HG03135 (cell line): ENCODE results near the gene PPY.
"Not testable (repeated sequence)": the region's sequence is repeated elsewhere in the genome, so short reads cannot be mapped to it uniquely, and the experiment has no call there.

Experiments used
- ATAC-seq: cut with Tn5 transposase; IDR thresholded peaks from one replicate; pipeline ENCODE4 v1.9.1; 2021; ENCODE audit warnings: mild to moderate bottlenecking, moderate library complexity; ENCODE audit not compliant: unreplicated experiment

The PPY gene

GRCh38 chr17:43967251-43967875 is 25.1 kb upstream of the PPY start:
- ATAC-seq = no peak

DNA sequence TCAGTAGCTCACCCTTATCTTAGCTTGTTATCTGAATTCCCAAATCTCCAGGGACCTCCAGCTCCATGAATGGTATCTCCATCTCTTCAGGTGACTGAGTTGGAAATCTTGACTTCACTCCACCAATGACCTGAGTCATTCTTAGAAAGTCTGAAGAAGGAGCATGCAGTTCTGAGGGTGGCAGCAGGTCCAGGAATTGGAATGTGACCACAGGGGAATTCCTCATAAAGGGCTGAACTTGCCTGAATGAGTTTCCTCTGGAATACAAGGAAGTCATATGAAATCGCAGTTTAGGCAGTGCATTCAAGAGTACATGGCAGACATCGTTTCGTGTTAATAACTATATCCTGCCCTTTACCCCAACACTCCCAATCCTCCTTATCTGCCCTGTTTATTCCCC is 24.0 kb upstream of the PPY start:
- no peak for ATAC-seq

DNA sequence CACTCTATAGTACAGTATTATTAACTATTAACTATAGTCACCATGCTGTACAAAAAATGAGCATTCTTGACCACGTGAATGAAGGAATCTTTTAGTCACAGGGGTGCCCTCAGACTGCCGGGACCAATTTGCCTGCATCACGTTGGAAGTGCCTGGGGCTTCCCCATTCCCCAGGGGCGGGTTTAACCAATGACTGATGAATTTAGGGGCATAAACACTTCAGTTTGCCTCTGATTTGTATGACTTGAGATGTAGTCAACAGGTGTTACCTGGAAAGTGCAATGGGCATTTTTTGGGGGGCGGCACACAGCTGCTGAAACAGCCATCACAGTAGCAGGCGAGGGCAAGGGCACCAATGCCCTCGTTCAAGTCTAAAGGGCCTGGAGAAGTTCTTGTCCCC is 20.2 kb upstream of the PPY start:
- no peak for ATAC-seq

- no peak for ATAC-seq
Measured at GRCh38 chr17:43961954-43962353, 19.7 kb upstream of the PPY start.

DNA sequence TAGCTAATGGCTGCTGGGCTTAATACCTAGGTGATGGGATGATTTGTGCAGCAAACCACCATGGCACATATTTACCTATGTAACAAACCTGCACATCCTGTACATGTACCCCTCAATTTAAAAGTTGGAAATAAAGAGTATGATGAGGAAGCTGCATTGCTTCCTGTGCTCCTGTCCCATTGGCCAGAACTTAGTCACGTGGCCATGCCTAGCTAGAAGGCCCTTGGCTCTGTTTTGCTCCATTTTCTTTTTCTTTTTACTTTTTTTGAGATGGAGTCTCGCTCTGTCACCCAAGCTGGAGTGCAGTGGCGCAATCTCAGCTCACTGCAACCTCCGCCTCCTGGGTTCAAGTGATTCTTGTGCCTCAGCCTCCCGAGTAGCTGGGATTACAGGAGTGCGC is 19.0 kb upstream of the PPY start:
- ATAC-seq = not testable (repeated sequence)

DNA sequence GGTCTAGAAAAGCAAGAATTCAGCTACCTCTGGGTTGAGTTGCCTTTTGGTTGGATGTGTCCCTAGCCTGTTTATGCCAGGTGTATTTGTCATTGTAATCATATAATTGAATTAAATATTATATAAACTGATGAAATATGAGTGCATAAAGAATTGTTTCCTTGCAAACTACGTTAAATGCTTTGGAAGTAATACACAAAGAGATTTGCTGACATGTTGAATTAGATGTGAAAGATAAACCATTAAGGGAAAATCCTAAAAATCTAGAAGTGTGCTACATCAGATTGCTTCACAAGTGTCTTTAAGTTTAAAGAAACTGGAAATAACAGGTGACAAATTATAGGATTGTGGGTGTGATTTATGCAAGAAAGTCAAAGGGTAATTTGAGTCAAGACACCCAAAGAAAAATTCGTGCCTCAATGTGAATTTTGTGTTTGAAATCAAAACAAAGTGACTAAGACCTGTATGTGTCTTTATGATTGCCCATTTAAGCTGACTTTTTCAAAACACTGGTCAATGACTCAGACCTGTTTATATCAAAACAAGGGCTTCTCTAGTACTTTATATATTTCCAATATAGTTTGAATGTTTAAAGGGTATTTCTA is 16.6 kb upstream of the PPY start:
- ATAC-seq = no peak

DNA sequence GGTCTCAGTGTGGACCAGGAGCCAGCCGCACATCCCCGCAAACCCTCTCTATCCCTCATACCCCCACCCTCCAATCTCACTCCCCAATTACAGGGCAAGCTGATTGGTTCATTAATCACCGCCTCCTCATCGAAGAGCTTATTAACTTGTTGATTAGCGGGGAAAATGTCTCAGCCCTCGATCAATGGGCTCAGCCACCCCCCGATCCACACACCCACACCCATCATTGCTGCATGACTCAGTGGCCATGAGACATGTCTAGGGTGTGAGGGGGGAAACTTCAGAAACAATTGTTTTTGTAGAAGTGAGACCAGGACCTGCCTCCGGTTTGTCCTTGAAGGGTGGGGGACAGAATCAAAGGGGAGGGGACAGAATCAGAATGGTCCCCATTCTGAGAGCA is 13.9 kb upstream of the PPY start:
- no peak for ATAC-seq

DNA sequence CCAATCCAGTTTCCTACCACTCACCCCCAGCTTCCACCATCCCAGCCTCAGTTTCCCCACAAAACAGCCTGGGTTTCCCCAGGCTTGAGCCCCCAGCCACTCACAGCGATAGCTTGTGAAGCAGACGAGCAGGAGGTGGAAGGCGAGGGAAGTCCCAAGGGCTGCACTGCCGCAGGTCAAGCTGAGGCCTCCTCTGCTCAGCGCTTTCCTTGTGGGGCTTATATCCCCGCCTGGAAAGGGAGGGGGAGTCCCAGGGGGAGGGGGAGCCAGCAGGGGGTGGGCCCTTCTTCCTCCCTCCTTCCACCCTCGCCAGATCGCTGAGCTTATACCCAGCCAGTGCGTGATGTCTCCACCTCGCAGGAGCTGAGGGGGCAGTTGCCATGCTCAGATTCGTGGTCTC is 11.5 kb upstream of the PPY start, which contains the start of gene PYY:
TSS of gene PYY (minus strand) at position 195 of the 400 bp plus-strand sequence. CDS start 457 bp downstream, outside the sequence.
- no peak for ATAC-seq

DNA sequence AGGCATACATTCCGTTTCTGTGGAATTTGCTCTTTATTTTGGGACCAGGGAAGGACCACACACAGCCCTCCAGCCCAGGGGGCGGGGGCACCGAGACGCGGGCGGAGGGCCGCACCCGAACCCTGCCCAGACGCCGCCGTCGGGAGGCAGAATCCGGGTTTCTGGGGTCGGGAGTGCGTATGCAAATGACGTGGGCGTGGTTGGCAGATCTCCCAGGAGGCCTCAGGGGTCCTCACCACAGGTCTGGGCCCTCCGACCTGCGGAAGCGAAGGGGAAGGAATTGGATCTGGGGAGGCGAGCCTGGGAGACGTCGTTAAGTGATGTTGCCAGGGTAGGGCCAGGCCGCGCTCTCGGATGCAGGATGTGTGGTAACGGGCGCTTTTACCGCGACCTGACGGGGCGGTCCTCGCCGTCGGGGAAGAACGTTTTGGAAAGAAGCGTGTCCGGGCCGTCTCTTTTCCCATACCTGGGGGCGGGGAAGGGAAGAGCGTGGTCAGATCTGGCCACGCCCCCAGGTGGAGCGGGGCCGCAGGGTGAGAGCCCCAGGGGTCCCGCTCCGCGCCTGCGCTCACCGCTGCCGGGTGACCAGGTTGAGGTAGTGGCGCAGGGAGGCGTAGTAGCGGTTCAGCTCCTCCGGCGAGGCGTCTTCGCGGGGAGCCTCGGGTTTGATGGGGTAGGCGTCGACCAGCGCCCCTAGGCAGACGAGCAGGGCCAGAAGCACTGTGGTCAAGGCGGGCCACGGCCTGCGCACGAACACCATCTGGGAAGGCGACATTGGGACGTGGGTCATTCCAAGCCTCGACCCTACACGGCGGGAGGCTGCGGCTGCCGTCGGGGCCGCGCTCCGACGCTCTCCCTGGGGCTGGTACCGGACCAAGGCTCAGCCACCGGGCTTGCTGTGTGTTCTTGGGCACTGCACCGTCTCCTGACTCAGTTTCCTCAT is 10.7 kb upstream of the PPY start:
- ATAC-seq = no peak

DNA sequence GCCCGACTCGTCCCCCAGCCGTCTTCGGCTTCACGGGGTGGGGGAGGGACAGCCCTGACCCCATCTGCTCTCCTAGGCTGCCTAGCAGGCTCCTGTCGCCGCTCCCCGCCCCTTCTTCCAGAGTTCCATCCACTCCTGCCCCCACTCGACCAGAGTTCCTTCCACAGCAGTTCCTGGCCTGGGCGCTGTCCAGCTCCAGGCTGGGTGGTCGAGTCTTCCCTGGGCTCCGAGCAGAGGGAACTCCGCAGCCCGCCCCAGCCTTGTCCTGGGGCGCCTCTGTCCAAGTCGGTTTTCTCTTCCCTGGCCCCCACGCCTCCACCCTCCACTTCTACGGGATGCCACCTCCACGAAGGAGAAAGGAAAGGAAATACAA is 10.1 kb upstream of the PPY start:
- no peak for ATAC-seq

GRCh38 chr17:43951750-43952149 is 9.5 kb upstream of the PPY start:
- no peak for ATAC-seq

DNA sequence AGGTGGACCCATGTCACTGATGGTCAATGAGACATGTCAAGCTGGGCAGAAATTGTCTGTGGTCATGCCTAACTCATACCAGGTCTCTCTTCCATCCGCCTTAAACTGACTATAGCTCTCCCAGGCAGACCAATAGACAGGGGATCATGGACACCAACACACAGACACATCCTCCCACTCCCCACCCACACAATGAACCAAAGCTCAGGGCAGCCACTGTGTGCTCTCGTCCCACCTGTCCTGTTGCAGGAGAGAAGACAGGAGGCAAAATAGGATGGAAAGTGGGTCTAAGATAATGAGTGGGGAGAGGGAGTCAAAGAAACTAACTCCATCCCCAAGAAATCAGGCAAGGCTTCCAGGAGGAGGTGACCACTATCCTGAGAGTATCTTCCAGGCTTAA is 8.3 kb upstream of the PPY start:
- ATAC-seq = no peak

GRCh38 chr17:43949781-43950180 is 7.5 kb upstream of the PPY start:
- no peak for ATAC-seq

GRCh38 chr17:43946781-43947180 is 4.5 kb upstream of the PPY start:
- no peak for ATAC-seq

- no peak for ATAC-seq
Measured at GRCh38 chr17:43945074-43945829, 3.0 kb upstream of the PPY start.

DNA sequence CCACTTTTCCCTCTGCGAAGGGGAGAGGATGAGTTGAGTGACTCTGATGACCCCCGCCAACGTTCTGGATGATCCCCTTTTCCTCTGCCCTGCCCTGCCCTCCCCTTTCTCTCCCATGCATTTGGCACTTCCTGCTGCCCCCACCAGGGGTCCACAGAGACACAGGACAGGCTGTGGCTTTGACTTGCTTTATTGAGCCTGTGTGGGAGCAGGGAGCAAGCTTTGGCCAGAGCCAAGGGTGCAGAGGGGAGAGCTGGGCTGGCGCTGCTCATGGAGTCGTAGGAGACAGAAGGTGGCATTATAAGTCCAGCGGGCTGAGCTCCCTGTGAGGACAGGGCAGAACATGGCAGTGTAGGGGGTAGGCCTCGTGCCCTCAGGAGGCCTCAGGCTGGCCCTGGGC is 1.6 kb downstream of the PPY start:
- ATAC-seq = no peak

DNA sequence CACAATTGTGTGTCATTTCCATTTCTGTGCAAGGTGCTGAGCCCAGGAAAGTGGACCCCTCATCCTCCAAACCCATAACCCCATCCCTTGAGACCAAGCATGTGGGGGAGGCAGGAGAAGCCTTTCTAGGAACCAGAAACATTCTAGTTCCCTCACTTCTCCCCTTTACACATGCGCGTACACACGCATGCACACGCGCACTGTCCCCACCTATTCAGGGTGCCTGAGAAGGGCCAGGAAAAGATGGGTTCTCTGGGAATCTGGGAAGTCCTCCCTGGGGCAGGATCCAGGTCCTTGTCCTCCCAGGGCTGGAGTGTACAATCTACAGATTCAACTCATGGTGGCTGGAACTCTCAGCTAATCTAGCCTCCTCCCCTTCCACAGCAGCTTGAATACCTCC is 2.4 kb downstream of the PPY start:
- ATAC-seq = no peak

- not testable (repeated sequence) for ATAC-seq
Measured at GRCh38 chr17:43939452-43939851, 2.8 kb downstream of the PPY start.

- ATAC-seq = no peak
Measured at GRCh38 chr17:43938838-43939182, 3.5 kb downstream of the PPY start.

DNA sequence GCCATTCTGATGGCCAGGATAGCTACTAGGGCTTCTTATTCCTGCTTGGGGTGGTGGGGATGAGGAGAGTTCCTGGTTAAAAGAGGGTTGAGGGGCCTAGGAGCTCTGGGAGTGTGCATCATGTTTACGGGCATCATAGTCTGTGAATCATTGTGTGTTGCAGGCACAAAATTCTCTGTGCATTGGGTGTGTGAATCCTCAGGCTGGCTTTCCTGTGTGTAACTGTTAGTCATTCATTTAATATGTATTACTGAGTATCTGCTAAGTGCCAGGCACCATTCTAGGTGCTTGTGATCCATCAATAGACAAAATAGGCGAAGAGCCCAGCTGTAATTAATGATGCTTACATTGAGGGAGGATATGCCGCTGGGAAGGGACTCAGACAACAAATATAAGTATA is 5.8 kb downstream of the PPY start:
- ATAC-seq = no peak

- ATAC-seq = no peak
Measured at GRCh38 chr17:43935926-43936261, 6.4 kb downstream of the PPY start.
